GM12874 (cell line): ENCODE data around the gene SUV39H1.

Experiments used
- CTCF ChIP-seq: IDR thresholded peaks from 2 replicates; pipeline ENCODE4 v1.5.1; 2011; ENCODE audit warnings: low read depth, mild to moderate bottlenecking, control low read depth, low read length, moderate library complexity; ENCODE audit not compliant: insufficient read depth

Gene SUV39H1

GRCh38 chrX:48667509-48667908 lies 29.0 kb upstream of the SUV39H1 start:
- TF ChIP-seq CTCF = no peak

- TF ChIP-seq CTCF = no peak
Measured at GRCh38 chrX:48676106-48676892, 20.2 kb upstream of the SUV39H1 start.

GRCh38 chrX:48676893-48677270 lies 19.7 kb upstream of the SUV39H1 start:
- no peak for TF ChIP-seq CTCF

GRCh38 chrX:48677516-48677915 lies 19.0 kb upstream of the SUV39H1 start:
- no peak for TF ChIP-seq CTCF

GRCh38 chrX:48681539-48682183 lies 14.9 kb upstream of the SUV39H1 start:
- no peak for TF ChIP-seq CTCF

- no peak for TF ChIP-seq CTCF
Measured at GRCh38 chrX:48683411-48683982, 13.0 kb upstream of the SUV39H1 start, which contains the start of gene WAS. Gene WAS, plus strand, starts transcription at chrX:48683799. Its CDS starts 55 bp downstream, at chrX:48683854.

- no peak for TF ChIP-seq CTCF
Measured at GRCh38 chrX:48684134-48684533, 12.4 kb upstream of the SUV39H1 start.
